Natural killer cell (primary cell): ENCODE results near the gene PATJ. TPM values are rescaled to one million over a fixed set of nuclear protein-coding genes. Genes with fewer than 3 reads are reported as not detected.

Source experiments
- ATAC-seq, 3 donors: fragments of 150-1000 bp in 2 of 3; fragments of 200-7000 bp in 1 of 3; cut with Tn5 transposase; 1 replicate in 1 of 3; 2 replicates in 2 of 3; pipeline ENCODE4 v1.10.0; 2021; ENCODE audit warnings: mild to moderate bottlenecking in 2 of 3, moderate library complexity in 2 of 3
- DNase-seq, 2 donors: peaks; one replicate each; pipeline versions ENCODE4 v3.0.0 to v3.0.0-alpha.2; 2013 to 2021; ENCODE audit warnings: mixed read lengths in 1 of 2
- H3K27ac ChIP-seq: one replicate; pipeline ENCODE4 v1.5.1; 2013; ENCODE audit warnings: mild to moderate bottlenecking, low read length
- H3K27me3 ChIP-seq: one replicate; pipeline ENCODE4 v1.6.1; 2013; ENCODE audit warnings: low read length; ENCODE audit not compliant: control insufficient read depth, insufficient read depth
- H3K36me3 ChIP-seq: one replicate; pipeline ENCODE4 v1.6.1; 2013; ENCODE audit warnings: low read length; ENCODE audit not compliant: control insufficient read depth, insufficient read depth
- H3K4me1 ChIP-seq: one replicate; pipeline ENCODE4 v1.6.1; 2013; ENCODE audit warnings: low read length; ENCODE audit not compliant: control insufficient read depth, insufficient read depth
- H3K4me3 ChIP-seq: one replicate; pipeline ENCODE4 v1.5.1; 2013; ENCODE audit warnings: low read length
- H3K9me3 ChIP-seq: one replicate; pipeline ENCODE4 v1.6.1; 2013; ENCODE audit warnings: low read length; ENCODE audit not compliant: control insufficient read depth, insufficient read depth
- H3K27ac Mint-ChIP-seq, 2 donors: one replicate each; pipeline ENCODE4 v1.8.0; 2022; ENCODE audit warnings: mild to moderate bottlenecking in 2 of 2, mixed read lengths in 2 of 2, moderate library complexity in 1 of 2
- H3K27me3 Mint-ChIP-seq, 2 donors: one replicate each; pipeline ENCODE4 v1.8.0; 2022; ENCODE audit warnings: low read depth in 2 of 2, mixed read lengths in 2 of 2
- H3K36me3 Mint-ChIP-seq: one replicate; pipeline ENCODE4 v1.8.0; 2022; ENCODE audit warnings: mixed read lengths
- H3K4me1 Mint-ChIP-seq, 2 donors: one replicate each; pipeline ENCODE4 v1.8.0; 2022; ENCODE audit warnings: mixed read lengths in 2 of 2
- H3K4me3 Mint-ChIP-seq: one replicate; pipeline ENCODE4 v1.8.0; 2022; ENCODE audit warnings: mild to moderate bottlenecking, moderate library complexity, mixed read lengths
- H3K9me3 Mint-ChIP-seq, 2 donors: one replicate each; pipeline ENCODE4 v1.8.0; 2022; ENCODE audit warnings: mixed read lengths in 2 of 2
- CTCF ChIP-seq: fragments of 200-600 bp; IDR thresholded peaks from one replicate; pipeline ENCODE4 v1.8.0; 2022; ENCODE audit warnings: antibody characterized with exemption
- WGBS: methylation state at CpG from one replicate; pipeline ENCODE4 v1.1.7; 2013; ENCODE audit warnings: missing lambda C conversion rate; ENCODE audit not compliant: insufficient coverage; 5-methylcytosine and 5-hydroxymethylcytosine counted together
- intact Hi-C: fragments of 100-400 bp; cut with micrococcal nuclease; formaldehyde crosslinking; loops from one replicate; pipeline ENCODE4 v1.14.2; 2022
- total RNA-seq, 4 donors: library from RNA; stranded (reverse); fragments of 120-200 nt in 1 of 4; gene quantifications; one replicate each; pipeline versions ENCODE4 v1.2.3 to v1.2.4, GENCODE V29; 2013 to 2022

PATJ gene
- total RNA-seq, 3 donors from 2014 or later (not counting 1 experiment from before 2014, with no cell fraction given): 15.0 to 18.5 (median 16.7) TPM

- no peak overlapping the region for H3K4me3 ChIP-seq
- DNase-seq (no peak), ATAC-seq (no peak)
- Mint-ChIP-seq H3K4me1 (no peaks in the 10 kb centered on the region), H3K27ac (no peak overlapping the region), H3K9me3 (no peaks in the 10 kb centered on the region), H3K4me3 (no peak overlapping the region), H3K27me3 (no peaks in the 10 kb centered on the region), H3K36me3 (no peaks in the 10 kb centered on the region)
- no peak overlapping the region for H3K27ac ChIP-seq
- intact Hi-C loops: no loop called here
- H3K9me3 ChIP-seq: no peaks in the 10 kb centered on the region
- H3K27me3 ChIP-seq: no peaks in the 10 kb centered on the region
- H3K4me1 ChIP-seq: no peaks in the 10 kb centered on the region
- TF ChIP-seq CTCF: no peak
- no peaks in the 10 kb centered on the region for H3K36me3 ChIP-seq
Measured at GRCh38 chr1:62043154-62043553, 300.9 kb downstream of the PATJ start.

GRCh38 chr1:62045574-62045973 lies 303.3 kb downstream of the PATJ start:
- H3K27me3 Mint-ChIP-seq: no peaks in the 10 kb centered on the region
- Histone ChIP-seq H3K9me3 (no peaks in the 10 kb centered on the region), H3K4me1 (no peaks in the 10 kb centered on the region), H3K36me3 (no peaks in the 10 kb centered on the region), H3K27ac (no peak overlapping the region), H3K4me3 (no peak overlapping the region), H3K27me3 (no peaks in the 10 kb centered on the region)
- 29% methylated on average over 5 of the region's 6 CpGs for WGBS
- intact Hi-C loops: no loop called here
- ATAC-seq (no peak), DNase-seq (no peak)
- H3K27ac Mint-ChIP-seq: no peak overlapping the region
- H3K36me3 Mint-ChIP-seq: no peaks in the 10 kb centered on the region
- no peaks in the 10 kb centered on the region for H3K9me3 Mint-ChIP-seq
- TF ChIP-seq CTCF: no peak
- no peak overlapping the region for H3K4me3 Mint-ChIP-seq
- H3K4me1 Mint-ChIP-seq: no peaks in the 10 kb centered on the region

- Mint-ChIP-seq H3K4me3 (no peak overlapping the region), H3K27me3 (no peaks in the 10 kb centered on the region), H3K4me1 (no peaks in the 10 kb centered on the region), H3K9me3 (no peaks in the 10 kb centered on the region), H3K27ac (no peak overlapping the region), H3K36me3 (no peaks in the 10 kb centered on the region)
- no peak for TF ChIP-seq CTCF
- H3K27ac ChIP-seq: no peak overlapping the region
- no peak for ATAC-seq
- intact Hi-C loops: no loop called here
- no peak overlapping the region for H3K4me3 ChIP-seq
- H3K36me3 ChIP-seq: no peaks in the 10 kb centered on the region
- no peak for DNase-seq
- 96% methylated on average over 6 of the region's 7 CpGs for WGBS
- H3K27me3 ChIP-seq: no peaks in the 10 kb centered on the region
- H3K9me3 ChIP-seq: no peaks in the 10 kb centered on the region
- no peaks in the 10 kb centered on the region for H3K4me1 ChIP-seq
Measured at GRCh38 chr1:62046927-62047326, 304.6 kb downstream of the PATJ start.

GRCh38 chr1:62050165-62050564 lies 307.9 kb downstream of the PATJ start:
- no peak overlapping the region for H3K27ac Mint-ChIP-seq
- Histone ChIP-seq H3K9me3 (no peaks in the 10 kb centered on the region), H3K27ac (no peak overlapping the region), H3K4me3 (no peak overlapping the region), H3K36me3 (peaks cover 5% of the 10 kb centered on the region), H3K4me1 (no peaks in the 10 kb centered on the region), H3K27me3 (no peaks in the 10 kb centered on the region)
- H3K36me3 Mint-ChIP-seq: no peaks in the 10 kb centered on the region
- intact Hi-C loops: no loop called here
- no peak for ATAC-seq
- no peaks in the 10 kb centered on the region for H3K27me3 Mint-ChIP-seq
- 88% methylated on average over 1 of the region's 3 CpGs for WGBS
- H3K4me3 Mint-ChIP-seq: no peak overlapping the region
- H3K9me3 Mint-ChIP-seq: no peaks in the 10 kb centered on the region
- no peak for TF ChIP-seq CTCF
- no peaks in the 10 kb centered on the region for H3K4me1 Mint-ChIP-seq
- DNase-seq: no peak
